SIG-M5 treated with dmso at 0.1 percent for 504 hours (cell line): ENCODE data around the gene NOTCH2.

ENCODE experiments used
- DNase-seq: peaks from one replicate; lab custom pipeline; 2025; ENCODE audit not compliant: unreplicated experiment; lab: John Stamatoyannopoulos, UW

NOTCH2 gene

DNA sequence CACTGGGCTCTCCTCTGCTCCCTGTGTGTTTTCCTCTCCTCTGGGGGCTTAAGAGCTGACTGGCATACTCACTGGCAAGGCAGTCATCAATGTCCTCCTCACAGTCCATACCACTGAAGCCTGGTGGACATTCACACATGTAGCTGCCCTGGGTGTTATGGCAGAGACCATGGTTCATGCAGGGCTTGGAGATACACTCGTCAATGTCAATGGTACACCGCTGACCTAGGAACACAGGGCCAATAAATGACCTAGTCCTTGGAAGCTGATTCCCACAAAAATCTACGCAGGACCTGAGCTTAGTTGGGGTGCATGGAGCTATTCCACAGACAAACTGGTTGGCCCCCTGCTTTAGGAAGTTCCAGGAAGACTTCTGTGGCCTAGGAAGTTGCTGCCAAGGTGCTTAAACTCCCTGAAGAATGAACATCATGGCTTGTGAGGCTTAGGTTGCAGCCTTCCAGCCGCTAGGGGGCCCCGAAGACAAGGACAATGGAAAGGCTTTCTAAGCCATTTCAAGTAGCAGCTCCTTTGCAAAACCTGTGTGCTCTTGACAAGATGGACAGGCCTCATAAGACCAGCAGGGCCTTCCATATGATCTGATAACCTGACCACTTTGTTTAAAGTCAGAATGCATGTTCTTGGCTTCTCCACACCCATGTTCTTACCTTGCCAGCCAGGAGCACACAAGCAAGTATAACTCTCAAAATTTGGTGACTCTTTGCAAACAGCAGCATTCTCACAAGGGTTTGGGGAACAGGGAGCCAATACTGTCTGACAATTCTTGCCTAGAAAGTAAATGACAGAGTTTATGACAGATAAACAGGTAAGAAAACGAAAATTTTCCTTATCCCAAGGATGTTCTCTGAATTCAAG lies 120.9 kb downstream of the NOTCH2 start:
- DNase-seq = peak; percentile 69

DNA sequence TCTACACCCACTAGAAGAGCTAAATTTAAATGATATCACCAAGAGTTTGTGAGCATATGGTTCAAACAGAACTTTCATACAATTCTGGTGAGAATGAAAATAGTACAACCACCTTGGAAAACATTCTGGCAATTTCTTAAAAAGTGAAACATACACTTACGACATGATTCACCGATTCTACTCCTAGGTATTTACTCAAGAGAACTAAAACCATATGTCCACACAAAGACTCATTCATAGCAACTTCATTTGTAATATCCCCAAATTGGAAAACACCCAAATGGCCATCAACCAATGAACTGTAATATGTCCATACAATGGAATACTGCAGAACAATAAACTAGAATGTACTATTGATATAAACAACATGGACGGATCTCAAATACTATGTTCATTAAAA lies 122.0 kb downstream of the NOTCH2 start:
- no peak for DNase-seq

DNA sequence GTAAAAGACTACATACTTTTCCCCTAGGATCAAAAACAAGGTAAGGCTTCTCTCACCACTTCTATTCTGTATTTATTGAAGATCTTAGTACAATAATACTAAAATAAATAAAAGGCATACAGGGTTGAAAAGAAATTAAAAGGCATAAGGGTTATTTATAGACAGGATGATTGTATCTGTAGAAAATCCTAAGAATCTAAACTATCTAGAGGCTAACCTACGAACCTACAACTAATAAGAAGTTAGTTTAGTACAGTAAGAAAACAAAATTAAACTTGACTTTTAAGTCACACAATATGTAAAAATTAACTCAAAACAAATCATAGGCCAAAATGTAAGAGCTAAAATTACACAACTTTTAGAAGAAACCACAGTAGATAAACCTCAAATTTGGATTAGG lies 122.7 kb downstream of the NOTCH2 start:
- DNase-seq = no peak

DNA sequence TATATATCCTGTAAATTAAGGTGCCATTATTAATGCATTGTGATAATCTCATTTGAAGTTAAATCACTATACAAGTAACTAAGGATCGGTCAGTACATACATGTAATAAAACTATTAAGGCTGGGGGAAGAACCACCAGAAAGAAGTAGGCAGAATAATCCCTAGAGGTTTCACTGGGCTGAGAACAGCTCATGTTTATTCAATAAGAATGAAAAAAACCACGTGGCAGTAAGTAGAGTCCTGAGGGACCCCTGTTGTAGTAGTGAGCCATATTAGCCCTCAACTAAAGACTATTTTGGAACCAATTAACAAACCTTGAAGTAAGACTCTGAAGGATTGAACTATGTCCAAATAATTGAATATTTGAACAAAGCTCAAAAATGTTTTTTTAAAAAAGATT lies 126.2 kb downstream of the NOTCH2 start:
- DNase-seq = no peak

DNA sequence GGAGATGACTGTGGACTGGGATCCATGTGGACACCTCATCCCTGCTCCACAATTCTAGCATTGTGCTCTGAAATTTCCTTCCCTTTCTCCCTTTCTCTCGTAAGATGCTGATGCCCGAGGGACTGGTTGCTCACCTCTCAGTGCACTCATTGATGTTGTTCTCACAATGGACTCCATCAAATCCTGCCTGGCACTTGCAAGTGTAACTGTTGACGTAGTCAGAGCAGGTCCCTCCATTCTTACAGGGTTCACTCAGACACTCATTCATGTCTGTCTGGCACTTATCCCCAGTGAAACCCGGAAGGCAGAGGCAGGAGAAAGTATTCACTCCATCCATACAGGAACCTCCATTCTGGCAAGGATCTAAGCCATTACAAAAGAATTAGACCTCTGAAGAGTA lies 128.1 kb downstream of the NOTCH2 start:
- no peak for DNase-seq

DNA sequence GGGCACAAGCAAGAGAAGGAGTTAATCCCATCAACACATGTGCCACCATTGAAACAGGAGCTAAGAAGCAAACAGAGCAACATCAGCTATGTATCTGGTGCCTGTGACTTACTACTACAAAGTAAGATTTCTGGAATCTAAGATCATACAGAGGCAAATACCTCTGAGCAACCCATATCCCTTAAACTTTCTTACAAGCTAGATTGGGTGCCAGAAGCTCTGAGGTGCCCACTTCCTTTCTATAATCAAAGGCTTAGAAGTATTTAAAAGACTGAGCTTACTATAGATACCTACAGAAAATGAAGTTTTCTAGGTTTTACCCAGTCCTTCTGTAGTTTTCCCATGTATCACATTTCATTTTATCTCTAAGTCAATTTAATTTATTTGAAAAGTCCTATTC lies 128.8 kb downstream of the NOTCH2 start:
- DNase-seq = no peak

DNA sequence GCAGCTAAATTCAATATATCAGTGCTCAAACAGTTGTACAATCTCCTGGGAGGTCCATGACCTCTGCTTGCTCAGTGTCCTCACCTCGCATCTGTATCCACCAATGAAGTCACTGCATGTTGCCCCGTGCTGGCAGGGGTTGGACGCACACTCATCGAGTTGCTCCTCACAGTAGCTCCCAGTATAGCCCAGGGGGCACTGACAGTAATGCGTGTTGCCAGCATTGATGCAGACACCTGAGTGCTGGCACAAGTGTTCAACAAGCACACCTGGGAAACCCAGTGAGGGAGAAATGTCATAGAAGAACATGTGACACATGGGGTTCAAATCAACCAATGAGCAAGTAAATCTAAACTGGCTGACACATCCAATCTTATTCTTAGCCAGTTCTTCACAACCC lies 132.3 kb downstream of the NOTCH2 start:
- no peak for DNase-seq

DNA sequence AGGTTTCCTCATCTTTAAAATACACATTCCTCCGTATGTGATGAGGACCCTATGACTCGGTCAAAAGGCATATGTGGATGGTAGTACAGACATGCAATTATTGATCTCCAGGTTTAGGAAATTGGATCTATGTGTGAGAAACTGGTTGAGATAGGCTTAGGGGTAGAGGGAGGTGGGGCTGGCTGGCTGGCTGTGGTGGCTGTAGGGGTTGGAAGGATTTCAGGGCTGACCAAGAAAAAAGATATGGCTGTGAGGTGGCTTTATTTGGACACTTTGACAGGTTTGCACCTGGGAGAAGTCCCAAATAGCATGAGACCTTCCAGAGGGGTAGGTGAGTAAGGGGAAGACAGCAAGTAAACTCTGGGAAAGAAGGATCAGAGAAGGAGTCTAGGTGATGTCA lies 133.5 kb downstream of the NOTCH2 start:
- DNase-seq = no peak

DNA sequence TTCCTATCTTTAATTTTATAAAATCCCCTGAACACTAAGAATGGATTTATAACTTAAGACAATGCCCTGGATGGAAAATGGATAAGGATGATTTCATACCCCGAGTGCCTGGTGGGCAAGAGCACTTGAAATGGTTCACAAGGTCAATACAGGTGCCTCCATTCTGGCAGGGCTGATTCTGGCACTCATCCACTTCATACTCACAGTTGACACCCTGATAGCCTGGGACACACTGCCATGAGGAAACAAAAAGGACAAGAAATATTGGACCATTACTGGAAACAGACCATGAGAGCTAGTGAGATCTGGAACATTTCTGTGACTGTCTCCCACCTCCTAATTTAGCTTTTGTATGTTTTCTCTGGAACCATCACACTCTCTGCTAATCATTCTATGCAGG lies 134.1 kb downstream of the NOTCH2 start:
- DNase-seq = no peak

DNA sequence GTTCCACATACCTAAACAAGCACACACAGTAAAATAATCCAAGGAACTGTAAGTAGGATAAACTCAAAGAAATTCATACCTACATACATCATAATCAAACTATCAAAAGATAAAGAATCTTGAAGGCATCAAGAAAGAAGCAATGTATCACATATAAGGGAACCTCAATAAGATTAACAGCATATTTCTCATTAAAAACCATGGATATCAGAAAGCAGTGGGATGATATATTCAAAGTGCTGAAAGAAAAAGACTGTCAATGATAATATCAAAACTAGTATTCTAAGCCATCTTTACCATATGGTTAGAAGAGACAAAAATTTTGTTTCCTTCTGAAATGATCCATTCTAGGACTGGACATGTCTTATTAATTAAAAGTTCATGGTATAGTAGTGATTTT lies 136.1 kb downstream of the NOTCH2 start:
- no peak for DNase-seq

DNA sequence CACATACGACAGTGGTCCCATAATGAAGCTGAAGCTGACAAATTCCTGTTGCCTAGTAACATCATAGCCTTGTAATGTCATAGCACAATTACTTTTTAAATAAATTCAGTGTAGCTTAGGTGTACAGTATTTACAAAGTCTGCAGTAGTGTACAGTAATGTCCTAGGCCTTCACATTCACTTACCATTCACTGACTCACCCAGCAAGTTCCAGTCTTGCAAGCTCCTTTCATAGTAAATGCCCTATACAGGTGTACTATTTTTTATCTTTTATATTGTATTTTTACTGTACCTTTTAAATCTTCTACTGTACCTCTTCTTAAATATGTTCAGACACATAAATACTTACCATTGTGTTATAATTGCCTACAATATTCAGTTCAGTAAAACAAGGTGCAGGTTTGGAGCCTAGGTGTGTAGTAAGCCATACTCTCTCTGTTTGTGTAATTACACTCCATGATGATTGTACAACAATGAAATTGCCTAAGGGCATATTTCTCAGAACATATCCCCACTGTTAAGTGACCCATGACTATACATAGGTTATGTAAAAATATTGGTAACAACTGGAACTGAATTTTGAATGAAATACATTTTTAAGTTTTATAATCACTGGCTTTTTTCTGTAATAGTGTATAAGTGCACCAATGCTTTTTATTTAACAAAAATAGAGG lies 139.7 kb downstream of the NOTCH2 start:
- no peak for DNase-seq

DNA sequence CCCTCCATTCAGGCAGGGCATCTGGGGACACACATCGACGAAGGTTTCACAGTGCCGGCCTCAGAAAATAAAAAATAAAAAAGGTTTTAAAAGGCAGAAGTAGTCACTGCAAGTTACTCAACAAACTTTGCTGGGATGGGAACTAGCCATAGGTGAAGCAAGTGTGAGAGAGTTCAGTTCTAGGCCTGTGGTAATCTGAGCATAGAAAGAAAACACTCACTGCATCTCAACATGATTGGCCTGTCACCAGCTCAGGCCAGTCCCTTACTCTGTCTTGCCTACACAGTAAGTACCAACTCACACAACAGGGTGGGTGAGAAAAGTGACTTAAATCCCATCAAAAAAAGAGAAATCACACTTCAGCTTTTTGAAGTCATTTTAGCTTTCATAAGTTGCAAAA lies 142.9 kb downstream of the NOTCH2 start:
- no peak for DNase-seq

DNA sequence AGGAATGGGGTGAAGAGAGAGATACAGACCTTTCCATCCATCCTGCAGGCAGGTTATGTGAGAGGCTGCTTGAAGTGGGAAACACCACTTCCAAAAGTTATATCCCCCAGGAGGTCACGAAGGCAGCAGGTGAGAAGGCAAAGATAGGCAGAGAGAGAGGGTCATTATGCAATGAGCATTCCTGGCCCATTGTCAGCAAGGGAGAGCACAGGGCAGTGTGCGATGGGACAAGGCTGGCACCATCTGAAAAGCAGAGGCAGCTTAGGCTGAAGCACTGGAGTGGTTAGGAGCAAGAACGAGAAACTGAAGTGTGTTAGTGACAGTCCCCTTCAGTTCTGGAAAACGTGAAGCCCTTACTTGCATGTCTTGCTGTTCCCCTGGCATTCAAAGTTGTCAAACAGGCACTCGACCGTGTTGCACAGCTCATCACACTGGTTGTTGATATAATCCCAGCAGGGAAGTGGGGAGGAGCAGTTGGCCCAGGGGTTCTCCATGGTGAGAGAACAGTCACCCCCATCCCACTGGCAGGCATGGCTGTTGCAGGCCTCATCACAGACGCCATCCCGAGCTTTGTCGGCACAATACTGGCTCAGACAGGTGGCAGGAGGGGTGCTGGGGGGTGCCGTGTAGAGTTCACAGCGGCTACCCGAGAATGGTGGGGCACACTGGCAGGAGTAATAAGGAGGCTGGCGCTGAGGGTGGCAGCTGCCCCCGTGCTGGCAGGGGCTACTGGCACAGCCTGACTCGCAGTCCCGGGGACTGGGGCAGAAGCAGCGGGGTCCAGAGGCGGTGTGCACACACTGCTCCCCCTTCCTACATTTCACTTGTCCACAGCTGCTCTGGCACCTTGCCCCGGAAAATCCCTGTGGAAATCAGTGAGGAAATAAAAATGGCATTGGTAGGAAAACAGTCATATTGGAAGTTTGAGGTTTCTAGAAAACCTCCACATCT lies 144.2 kb downstream of the NOTCH2 start:
- DNase-seq = no peak

DNA sequence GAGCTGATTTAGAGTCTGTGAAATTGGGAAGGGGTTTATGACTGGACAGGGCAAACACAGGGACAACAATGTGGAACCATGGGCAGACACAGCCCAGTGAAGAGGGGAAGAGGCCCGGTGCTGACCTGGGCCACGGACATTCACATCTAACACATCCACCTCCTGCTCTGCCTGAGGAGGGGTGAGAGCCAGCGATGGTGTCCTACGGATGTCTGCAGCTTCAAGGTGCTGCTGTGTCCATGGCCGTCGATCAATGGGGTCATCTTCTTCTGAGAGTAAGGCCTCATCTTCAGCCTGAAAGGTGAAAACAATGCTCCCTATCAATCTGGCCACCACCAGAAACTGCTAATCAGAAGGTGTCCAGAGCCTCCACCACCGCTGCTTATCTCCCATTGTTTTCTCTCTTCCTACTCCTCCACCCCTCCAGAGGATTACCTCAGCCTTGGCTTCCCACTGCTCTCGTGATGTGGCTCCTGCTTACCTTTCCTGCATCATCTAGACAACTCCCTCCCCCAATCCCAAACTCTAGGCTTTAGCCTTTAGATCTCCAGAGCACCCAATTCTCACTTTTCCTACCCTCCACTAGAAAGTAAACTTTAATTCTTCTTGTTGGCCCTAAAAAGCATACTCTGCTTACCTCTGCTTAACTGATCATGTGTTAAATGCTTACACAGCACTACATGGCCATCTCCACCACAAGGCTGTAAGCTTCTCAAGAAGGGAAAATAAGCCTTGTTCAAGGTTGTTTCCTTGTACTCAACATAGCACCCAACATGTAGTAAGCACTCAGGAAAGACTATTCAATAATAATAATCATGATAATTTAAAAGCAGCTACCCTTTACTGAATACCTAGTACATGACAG lies 149.1 kb downstream of the NOTCH2 start:
- DNase-seq = no peak

DNA sequence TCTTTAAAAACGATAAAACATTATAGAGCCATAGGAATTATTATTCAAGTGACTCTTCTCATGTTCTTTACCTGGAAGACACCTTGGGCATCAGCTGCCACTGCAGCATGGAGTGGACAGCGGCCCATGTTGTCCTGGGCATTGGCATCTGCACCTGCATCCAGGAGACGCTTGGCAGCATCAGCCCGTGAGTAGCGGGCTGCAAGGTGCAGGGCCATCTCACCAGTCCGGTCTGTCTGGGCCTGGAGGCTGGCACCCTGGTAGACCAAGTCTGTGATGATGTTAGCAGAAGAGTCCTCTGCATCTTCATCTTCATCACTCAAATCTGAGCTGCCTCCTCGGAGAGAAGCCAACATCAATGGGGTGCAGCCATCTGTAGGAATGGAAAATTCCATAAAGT lies 150.2 kb downstream of the NOTCH2 start:
- DNase-seq = no peak

DNA sequence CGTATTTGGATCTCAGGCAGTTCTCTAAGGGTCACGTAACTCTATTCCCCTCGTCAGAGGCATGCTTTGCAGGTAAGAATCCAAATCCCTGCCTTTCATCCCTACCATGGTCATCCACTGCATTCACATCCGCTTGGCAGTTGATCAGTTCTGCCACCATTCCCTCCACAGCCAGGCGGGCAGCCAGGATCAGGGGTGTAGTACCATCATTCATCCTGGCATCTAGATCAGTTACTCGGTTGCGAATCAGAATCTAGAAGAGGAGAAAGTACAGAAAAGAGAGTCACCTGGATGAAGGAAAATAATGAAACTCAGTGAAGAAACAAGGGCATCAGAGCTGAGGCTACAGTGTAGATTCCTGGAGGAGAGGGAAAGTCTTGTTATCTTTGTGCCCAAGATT lies 151.2 kb downstream of the NOTCH2 start:
- DNase-seq = no peak

DNA sequence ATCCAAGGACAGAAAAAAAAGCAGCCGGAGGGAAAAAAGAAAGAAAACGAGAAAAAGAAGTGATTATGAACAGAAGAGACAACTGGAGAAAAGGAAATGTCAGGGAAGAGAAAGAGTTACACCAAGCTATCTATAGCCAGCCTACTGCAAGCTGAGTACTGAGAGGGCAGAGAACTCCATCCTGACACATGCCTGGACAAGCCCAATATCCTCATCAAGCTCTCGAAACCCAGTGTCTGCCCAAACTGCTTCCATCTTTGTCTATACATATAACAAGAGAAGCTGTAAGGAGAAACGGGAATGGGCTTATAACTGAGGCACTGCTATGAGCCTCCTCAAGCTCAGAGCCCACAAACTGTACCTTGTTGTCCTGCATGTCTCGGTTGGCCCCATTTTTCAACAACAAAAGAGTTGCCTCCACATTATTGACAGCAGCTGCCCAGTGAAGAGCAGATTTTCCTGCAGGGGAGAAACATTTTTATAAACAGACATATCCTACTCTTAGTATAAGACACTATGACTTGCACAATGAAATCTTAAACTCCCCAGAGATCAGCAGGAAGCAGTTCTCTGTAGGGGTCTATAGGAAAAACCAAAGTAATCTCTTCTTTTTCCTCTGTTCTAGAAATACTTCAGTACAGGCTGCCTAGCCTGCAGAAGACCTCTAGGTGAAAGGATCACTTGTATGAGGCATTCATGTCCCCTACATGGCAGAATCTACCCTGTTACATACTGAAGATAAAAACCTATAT lies 152.0 kb downstream of the NOTCH2 start:
- no peak for DNase-seq

DNA sequence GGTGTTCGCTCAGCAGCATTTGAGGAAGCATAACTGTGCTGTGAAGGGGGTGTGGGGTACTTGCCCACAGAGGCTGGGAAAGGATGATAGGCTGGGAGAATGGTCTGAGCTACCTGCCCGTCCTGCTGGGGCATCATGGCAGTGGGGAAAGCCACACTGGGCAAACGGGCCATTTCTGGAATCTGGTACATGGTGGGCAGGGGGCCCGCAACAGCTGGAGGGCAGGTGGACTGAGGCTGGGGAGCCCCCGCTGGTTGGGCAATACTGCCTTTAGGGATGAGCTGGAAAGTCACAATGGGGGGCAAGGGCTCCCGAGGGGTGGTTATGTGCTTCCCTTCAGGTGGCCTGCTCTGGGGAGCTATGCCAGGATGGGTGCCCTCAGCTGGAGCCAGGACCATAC lies 153.9 kb downstream of the NOTCH2 start:
- DNase-seq = no peak

DNA sequence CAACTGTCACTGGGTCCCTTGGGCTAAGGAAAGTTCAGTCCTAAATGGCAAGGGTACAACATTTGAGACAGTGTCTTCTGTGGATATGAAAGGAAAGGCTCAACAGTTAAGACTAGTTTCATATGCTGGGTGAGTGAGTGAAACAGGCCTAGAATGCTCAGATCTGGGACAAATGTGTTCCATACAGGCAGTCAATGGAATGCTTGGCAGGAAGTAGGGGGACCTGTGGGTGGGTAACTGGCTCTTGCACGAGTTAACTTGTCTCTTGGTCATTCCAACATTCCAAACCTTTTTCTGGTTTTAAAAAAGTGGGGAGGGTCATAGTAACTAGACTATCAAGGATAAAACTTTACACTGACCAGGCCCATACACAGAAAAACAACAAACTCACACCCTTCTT lies 155.4 kb downstream of the NOTCH2 start:
- DNase-seq = no peak

DNA sequence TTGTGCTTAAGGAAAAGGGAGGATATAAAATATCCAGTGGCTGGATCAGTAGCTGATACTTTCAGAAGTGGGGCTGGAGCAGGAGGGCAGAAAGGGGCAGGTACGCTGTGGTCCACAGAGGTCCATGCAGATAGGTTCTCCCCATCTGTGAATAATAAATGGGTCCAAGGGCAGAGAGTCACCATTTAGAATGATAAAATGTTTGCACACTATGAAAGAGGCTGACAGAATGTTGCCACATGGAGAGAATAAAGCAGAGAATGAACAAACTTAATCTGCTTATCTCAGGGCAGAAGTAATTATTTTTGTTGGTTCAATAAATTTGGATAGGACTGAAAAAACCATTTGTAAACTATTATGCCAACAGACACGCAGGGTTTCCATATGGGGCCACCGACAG lies 156.5 kb downstream of the NOTCH2 start:
- no peak for DNase-seq
